Activated CD8-positive, alpha-beta memory T cell treated with anti-CD3 and anti-CD28 coated beads for 24 hours (primary cell): ENCODE data around the gene LPAR3.
"Not testable (repeated sequence)": the region's sequence is repeated elsewhere in the genome, so short reads cannot be mapped to it uniquely, and the experiment has no call there.

Experiments
- DNase-seq: peaks from one replicate; pipeline ENCODE4 v3.0.0-alpha.2; 2020

Gene LPAR3

GRCh38 chr1:84892705-84893618 lies at the start of gene LPAR3:
Gene LPAR3 (minus strand): TSS chr1:84893206. CDS start chr1:84866120, 27,086 bp downstream.
- peak; percentile 76 for DNase-seq

GRCh38 chr1:84941843-84942242 lies 48.8 kb upstream of the LPAR3 start:
- no peak for DNase-seq

GRCh38 chr1:84940481-84940880 lies 47.5 kb upstream of the LPAR3 start:
- DNase-seq = no peak

GRCh38 chr1:84939761-84940160 lies 46.8 kb upstream of the LPAR3 start:
- no peak for DNase-seq

- DNase-seq = no peak
Measured at GRCh38 chr1:84939151-84939550, 46.1 kb upstream of the LPAR3 start.

GRCh38 chr1:84936116-84936810 lies 43.3 kb upstream of the LPAR3 start:
- peak; percentile 65 for DNase-seq

- no peak for DNase-seq
Measured at GRCh38 chr1:84933011-84933611, 40.1 kb upstream of the LPAR3 start.

GRCh38 chr1:84930831-84931230 lies 37.8 kb upstream of the LPAR3 start:
- no peak for DNase-seq

- no peak for DNase-seq
Measured at GRCh38 chr1:84930329-84930728, 37.3 kb upstream of the LPAR3 start.

GRCh38 chr1:84929581-84929980 lies 36.6 kb upstream of the LPAR3 start:
- DNase-seq = no peak

- no peak for DNase-seq
Measured at GRCh38 chr1:84928979-84929378, 36.0 kb upstream of the LPAR3 start.

GRCh38 chr1:84923317-84923716 lies 30.3 kb upstream of the LPAR3 start:
- no peak for DNase-seq

GRCh38 chr1:84920159-84920558 lies 27.2 kb upstream of the LPAR3 start:
- no peak for DNase-seq

GRCh38 chr1:84919461-84919970 lies 26.5 kb upstream of the LPAR3 start:
- no peak for DNase-seq

GRCh38 chr1:84918726-84919336 lies 25.8 kb upstream of the LPAR3 start:
- no peak for DNase-seq

- no peak for DNase-seq
Measured at GRCh38 chr1:84916897-84917296, 23.9 kb upstream of the LPAR3 start.

- no peak for DNase-seq
Measured at GRCh38 chr1:84913555-84913892, 20.5 kb upstream of the LPAR3 start.

GRCh38 chr1:84912726-84913554 lies 19.9 kb upstream of the LPAR3 start:
- no peak for DNase-seq

- DNase-seq = not testable (repeated sequence)
Measured at GRCh38 chr1:84908746-84909464, 15.9 kb upstream of the LPAR3 start.

- no peak for DNase-seq
Measured at GRCh38 chr1:84907095-84907827, 14.3 kb upstream of the LPAR3 start.

- DNase-seq = not testable (repeated sequence)
Measured at GRCh38 chr1:84902727-84903126, 9.7 kb upstream of the LPAR3 start.
